Smooth muscle cell (in vitro differentiated cells): ENCODE measurements around the gene SLC38A8. TPM values are rescaled to one million over a fixed set of nuclear protein-coding genes. Genes with fewer than 3 reads are reported as not detected.

Experiments
- DNase-seq: peaks from one replicate; lab custom pipeline; 2025; ENCODE audit not compliant: unreplicated experiment; lab: John Stamatoyannopoulos, UW
- H2AFZ ChIP-seq: fragments of 200-600 bp; sonication (generic); 2 replicates; pipeline ENCODE4 v1.6.0; 2016; ENCODE audit warnings: antibody characterized with exemption, low read depth, mild to moderate bottlenecking
- H3F3A ChIP-seq: fragments of 200-600 bp; sonication (generic); 2 replicates; pipeline ENCODE4 v1.6.0; 2017; ENCODE audit warnings: antibody characterized with exemption, low read depth
- H3K27ac ChIP-seq: fragments of 200-600 bp; sonication (generic); 2 replicates; pipeline ENCODE4 v1.5.1; 2016; ENCODE audit warnings: low read depth, mild to moderate bottlenecking
- H3K27me3 ChIP-seq: fragments of 200-600 bp; sonication (generic); 2 replicates; pipeline ENCODE4 v1.6.1; 2016; ENCODE audit warnings: low read depth, mild to moderate bottlenecking
- H3K36me3 ChIP-seq: fragments of 200-600 bp; sonication (generic); 2 replicates; pipeline ENCODE4 v1.5.1; 2016; ENCODE audit warnings: low read depth
- H3K4me1 ChIP-seq: fragments of 200-600 bp; sonication (generic); 2 replicates; pipeline ENCODE4 v1.5.1; 2016; ENCODE audit warnings: low read depth
- H3K4me2 ChIP-seq: fragments of 200-600 bp; sonication (generic); 2 replicates; pipeline ENCODE4 v1.6.0; 2016; ENCODE audit warnings: mild to moderate bottlenecking
- H3K4me3 ChIP-seq: fragments of 200-600 bp; sonication (generic); 2 replicates; pipeline ENCODE4 v1.5.1; 2016; ENCODE audit warnings: mild to moderate bottlenecking
- H3K79me2 ChIP-seq: fragments of 200-600 bp; sonication (generic); 2 replicates; pipeline ENCODE4 v1.6.0; 2016; ENCODE audit warnings: low read depth, mild to moderate bottlenecking
- H3K9ac ChIP-seq: fragments of 200-600 bp; sonication (generic); 2 replicates; pipeline ENCODE4 v1.6.0; 2016; ENCODE audit warnings: low read depth
- H3K9me3 ChIP-seq: fragments of 200-600 bp; sonication (generic); replicated peaks from 2 replicates; pipeline ENCODE4 v1.5.1; 2016; ENCODE audit warnings: low read depth
- H4K20me1 ChIP-seq: fragments of 200-600 bp; sonication (generic); 2 replicates; pipeline ENCODE4 v1.6.0; 2016; ENCODE audit warnings: low read depth
- WGBS: methylation state at CpG from one replicate; pipeline ENCODE4 v1.1.7; 2016; ENCODE audit warnings: low lambda C conversion rate; 5-methylcytosine and 5-hydroxymethylcytosine counted together
- polyA plus RNA-seq: library from polyadenylated mRNA; unstranded; fragments of >200 nt; fragmentation: Nextera tagmentation; extraction: Ambion mirVana; gene quantifications from 2 replicates; pipeline ENCODE4 v1.2.1, GENCODE V29; 2016
- total RNA-seq: library from RNA; depleted of rRNA; stranded (reverse); fragments of >200 nt; gene quantifications from 2 replicates; pipeline ENCODE4 v1.2.3, GENCODE V29; 2014
- TF ChIP-seq, protein P1 (sequence below): fragments of 200-600 bp; sonication (generic); IDR thresholded peaks from 2 replicates; pipeline ENCODE4 v1.5.1; 2017; ENCODE audit warnings: borderline replicate concordance, mild to moderate bottlenecking, antibody characterized with exemption; ENCODE audit not compliant: insufficient read depth, poor library complexity, severe bottlenecking

Gene SLC38A8
- total and polyA plus RNA-seq, 2 experiments from 2014 or later = not detected

DNA sequence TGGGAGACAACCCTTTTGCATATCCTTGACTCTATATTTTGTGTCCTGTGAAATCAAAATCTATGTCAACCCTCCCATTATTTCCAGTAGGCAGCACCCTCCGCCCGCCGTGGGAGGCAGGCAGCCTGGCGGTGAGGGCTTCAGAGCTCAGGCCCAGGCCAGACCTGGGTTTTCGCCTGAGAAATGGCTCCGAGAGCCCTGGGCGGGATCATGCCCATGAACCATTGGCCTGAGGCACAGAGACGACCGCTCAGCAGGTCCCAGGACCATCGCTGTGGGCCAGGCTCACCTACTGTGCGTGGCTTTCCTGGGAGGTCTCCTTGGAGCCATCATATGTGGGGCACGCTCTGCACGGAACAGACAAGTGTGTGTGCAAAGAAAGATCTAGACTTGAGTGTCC, 6.3 kb upstream of the SLC38A8 start:
- no peaks in the 10 kb centered on the region for H3K36me3 ChIP-seq
- H3F3A ChIP-seq = no peaks in the 10 kb centered on the region
- DNase-seq = no peak
- no peaks in the 10 kb centered on the region for H4K20me1 ChIP-seq
- H3K4me1 ChIP-seq = peaks cover 9% of the 10 kb centered on the region
- 98% methylated on average over 13 of the region's 13 CpGs for WGBS
- no peaks in the 10 kb centered on the region for H3K79me2 ChIP-seq
- H3K4me3 ChIP-seq = no peak overlapping the region
- H3K4me2 ChIP-seq = no peak overlapping the region
- TF ChIP-seq, protein P1, sequence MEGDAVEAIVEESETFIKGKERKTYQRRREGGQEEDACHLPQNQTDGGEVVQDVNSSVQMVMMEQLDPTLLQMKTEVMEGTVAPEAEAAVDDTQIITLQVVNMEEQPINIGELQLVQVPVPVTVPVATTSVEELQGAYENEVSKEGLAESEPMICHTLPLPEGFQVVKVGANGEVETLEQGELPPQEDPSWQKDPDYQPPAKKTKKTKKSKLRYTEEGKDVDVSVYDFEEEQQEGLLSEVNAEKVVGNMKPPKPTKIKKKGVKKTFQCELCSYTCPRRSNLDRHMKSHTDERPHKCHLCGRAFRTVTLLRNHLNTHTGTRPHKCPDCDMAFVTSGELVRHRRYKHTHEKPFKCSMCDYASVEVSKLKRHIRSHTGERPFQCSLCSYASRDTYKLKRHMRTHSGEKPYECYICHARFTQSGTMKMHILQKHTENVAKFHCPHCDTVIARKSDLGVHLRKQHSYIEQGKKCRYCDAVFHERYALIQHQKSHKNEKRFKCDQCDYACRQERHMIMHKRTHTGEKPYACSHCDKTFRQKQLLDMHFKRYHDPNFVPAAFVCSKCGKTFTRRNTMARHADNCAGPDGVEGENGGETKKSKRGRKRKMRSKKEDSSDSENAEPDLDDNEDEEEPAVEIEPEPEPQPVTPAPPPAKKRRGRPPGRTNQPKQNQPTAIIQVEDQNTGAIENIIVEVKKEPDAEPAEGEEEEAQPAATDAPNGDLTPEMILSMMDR = no peak
- no peak overlapping the region for H3K27ac ChIP-seq
- H3K9me3 ChIP-seq = no peaks in the 10 kb centered on the region
- no peak overlapping the region for H3K9ac ChIP-seq
- no peak overlapping the region for H2AFZ ChIP-seq
- H3K27me3 ChIP-seq = no peaks in the 10 kb centered on the region

DNA sequence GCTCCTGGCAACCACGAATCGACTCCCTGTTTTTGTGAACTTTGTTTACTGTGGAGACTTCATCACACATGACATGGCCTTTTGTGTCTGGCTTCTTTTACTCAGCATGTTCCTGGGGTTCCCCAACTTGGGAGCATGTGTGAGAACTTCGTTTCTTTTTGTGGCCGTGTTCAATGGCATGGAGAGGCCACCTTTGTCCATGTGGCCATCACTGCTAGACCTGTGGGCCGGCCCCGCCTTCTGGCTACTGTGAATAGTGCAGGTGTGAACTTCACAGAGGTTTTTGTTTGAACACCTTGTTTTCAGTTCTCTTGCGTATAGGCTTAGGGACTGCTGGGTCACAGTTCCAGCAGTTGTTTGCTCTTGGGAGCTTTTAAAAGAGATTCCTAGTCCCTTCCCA, 5.7 kb upstream of the SLC38A8 start:
- no peaks in the 10 kb centered on the region for H3K9me3 ChIP-seq
- H3F3A ChIP-seq = no peaks in the 10 kb centered on the region
- H3K4me2 ChIP-seq = no peak overlapping the region
- peaks cover 11% of the 10 kb centered on the region for H3K4me1 ChIP-seq
- no peaks in the 10 kb centered on the region for H3K36me3 ChIP-seq
- H2AFZ ChIP-seq = no peak overlapping the region
- no peak overlapping the region for H3K27ac ChIP-seq
- H3K9ac ChIP-seq = no peak overlapping the region
- TF ChIP-seq, protein P1 = no peak
- H3K4me3 ChIP-seq = no peak overlapping the region
- no peaks in the 10 kb centered on the region for H3K27me3 ChIP-seq
- H3K79me2 ChIP-seq = no peaks in the 10 kb centered on the region
- WGBS = 90% methylated on average over 7 of the region's 7 CpGs
- DNase-seq = no peak
- H4K20me1 ChIP-seq = no peaks in the 10 kb centered on the region

DNA sequence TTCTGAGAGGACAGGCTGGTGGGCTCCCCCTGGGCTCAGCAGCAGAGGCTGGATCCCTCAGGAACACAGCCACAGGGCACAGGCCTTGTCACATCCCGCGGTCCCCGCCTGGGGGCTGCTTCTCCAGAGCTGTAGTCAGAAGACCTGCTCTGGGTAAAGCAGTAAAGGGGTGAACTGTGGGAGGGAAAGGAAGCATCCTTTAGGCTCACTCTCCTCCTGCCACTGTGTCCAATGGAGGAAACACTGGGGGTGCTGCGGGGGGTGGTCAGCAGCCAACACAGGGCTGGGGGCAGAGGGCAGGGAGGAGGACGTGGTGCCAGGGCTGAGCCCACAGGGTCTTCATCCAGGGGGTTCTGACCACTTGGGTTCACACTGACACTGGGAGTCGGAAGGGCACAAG, 5.0 kb upstream of the SLC38A8 start:
- no peak for DNase-seq
- peaks cover 18% of the 10 kb centered on the region for H3K4me1 ChIP-seq
- H3K9me3 ChIP-seq = no peaks in the 10 kb centered on the region
- no peak overlapping the region for H2AFZ ChIP-seq
- no peaks in the 10 kb centered on the region for H3K27me3 ChIP-seq
- no peaks in the 10 kb centered on the region for H3F3A ChIP-seq
- 96% methylated on average over 6 of the region's 6 CpGs for WGBS
- no peaks in the 10 kb centered on the region for H3K36me3 ChIP-seq
- no peak overlapping the region for H3K27ac ChIP-seq
- H3K4me3 ChIP-seq = no peak overlapping the region
- TF ChIP-seq, protein P1 = no peak
- no peaks in the 10 kb centered on the region for H4K20me1 ChIP-seq
- H3K4me2 ChIP-seq = no peak overlapping the region
- no peak overlapping the region for H3K9ac ChIP-seq
- H3K79me2 ChIP-seq = no peaks in the 10 kb centered on the region

DNA sequence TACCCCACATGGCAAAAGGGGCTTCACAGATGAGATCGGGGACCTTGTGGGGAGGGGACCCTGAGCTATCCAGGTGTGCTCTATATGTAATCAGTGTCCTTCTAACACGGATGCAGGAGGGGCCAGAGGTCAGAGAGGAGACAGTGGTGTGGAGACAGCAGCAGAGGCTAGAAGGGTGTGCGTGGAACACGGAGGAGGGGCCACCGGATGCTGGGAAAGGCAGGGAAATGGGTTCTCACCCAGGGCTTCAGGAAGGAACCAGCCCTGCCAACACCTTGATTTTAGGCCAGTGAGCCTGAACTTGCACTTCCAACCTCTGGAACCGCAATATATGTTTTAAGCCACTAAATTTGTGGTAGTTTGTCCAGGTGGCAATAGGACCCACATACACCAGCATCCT, 4.6 kb upstream of the SLC38A8 start:
- Histone ChIP-seq H3K4me1 (peaks cover 21% of the 10 kb centered on the region), H3K27me3 (no peaks in the 10 kb centered on the region), H3K27ac (no peak overlapping the region), H3K4me3 (no peak overlapping the region), H4K20me1 (no peaks in the 10 kb centered on the region), H3K4me2 (no peak overlapping the region), H3K36me3 (no peaks in the 10 kb centered on the region), H3F3A (no peaks in the 10 kb centered on the region), H3K9ac (no peak overlapping the region), H2AFZ (no peak overlapping the region), H3K9me3 (no peaks in the 10 kb centered on the region), H3K79me2 (no peaks in the 10 kb centered on the region)
- TF ChIP-seq, protein P1 = no peak
- WGBS = 92% methylated on average over 6 of the region's 6 CpGs
- DNase-seq = no peak
